GDM1 (cell line): Measurements from ENCODE around the gene MAP3K6.

Experiments
- DNase-seq: peaks from one replicate; lab custom pipeline; 2025; lab: John Stamatoyannopoulos, UW

The MAP3K6 gene

GRCh38 chr1:27356619-27357280 is 10.0 kb downstream of the MAP3K6 start:
- no peak for DNase-seq

- no peak for DNase-seq
Measured at GRCh38 chr1:27356277-27356618, 10.5 kb downstream of the MAP3K6 start.

- no peak for DNase-seq
Measured at GRCh38 chr1:27355683-27356082, 11.1 kb downstream of the MAP3K6 start.

GRCh38 chr1:27353629-27354028 is 13.1 kb downstream of the MAP3K6 start:
- DNase-seq, result no peak

GRCh38 chr1:27353166-27353565 is 13.6 kb downstream of the MAP3K6 start:
- no peak for DNase-seq

DNA sequence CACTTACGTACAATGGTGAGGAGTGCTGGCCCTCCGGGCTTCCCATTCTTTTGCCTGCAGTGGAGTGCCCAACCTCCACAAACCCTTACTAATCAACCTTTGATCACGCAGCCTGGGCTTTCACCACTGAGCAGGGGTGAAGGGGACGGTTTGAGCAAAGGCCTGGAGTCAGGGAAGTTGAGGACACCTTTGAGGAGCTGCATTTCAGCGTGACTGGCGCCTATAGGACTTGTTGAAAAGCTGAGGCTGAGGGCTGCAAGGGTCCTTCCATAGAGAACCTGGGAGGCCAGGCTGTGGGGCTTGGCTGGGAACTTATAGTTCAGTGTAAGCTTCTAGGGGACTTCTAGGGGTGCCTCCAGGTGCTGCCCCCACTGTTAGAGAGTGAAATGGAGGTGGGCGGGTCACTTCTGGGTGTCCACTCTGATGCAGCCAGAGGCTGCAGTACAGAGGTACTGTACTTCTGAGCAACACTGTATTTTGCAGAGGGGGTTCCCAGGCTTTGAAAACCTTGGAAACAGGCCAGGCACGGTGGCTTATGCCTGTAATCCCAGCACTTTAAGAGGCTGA is 15.1 kb downstream of the MAP3K6 start:
- no peak for DNase-seq

- DNase-seq, result no peak
Measured at GRCh38 chr1:27350663-27351540, 15.9 kb downstream of the MAP3K6 start.

DNA sequence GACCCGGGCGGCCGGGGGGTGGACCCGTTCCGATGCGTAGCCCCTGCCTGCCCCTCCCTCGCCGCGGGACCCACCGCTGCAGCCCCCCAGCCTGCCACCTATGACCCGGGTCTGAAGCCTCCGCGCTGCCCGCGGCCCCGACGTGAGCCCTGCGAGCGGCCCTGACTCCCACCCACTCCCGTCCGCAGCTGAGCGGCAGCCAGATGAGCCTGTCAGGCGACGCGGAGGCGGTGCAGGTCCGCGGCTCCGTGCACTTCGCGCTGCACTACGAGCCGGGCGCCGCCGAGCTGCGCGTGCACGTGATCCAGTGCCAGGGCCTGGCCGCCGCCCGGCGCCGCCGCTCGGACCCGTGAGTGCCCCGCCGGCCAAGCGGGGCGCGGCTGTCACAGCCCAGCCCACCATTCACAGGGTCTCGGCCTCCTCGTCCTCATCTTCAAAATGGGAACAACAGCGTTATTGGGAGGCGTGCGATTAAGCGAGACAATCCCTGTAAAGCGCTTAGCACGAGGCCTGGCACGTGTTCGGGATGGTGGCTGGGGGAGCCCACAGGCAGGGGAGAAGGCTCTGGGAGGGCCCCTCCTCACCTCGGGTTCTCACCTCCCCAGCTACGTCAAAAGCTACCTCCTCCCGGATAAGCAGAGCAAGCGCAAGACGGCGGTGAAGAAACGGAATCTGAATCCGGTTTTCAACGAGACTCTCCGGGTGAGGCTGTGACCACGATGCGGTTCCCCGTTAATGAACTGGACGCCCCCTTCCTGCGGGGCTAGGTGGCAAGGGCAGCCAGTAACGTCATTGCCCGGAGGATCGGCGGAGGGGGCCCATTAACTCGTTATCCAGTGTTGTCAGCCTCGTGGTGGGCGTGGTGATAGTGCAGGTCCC is 16.7 kb downstream of the MAP3K6 start:
- no peak for DNase-seq

DNA sequence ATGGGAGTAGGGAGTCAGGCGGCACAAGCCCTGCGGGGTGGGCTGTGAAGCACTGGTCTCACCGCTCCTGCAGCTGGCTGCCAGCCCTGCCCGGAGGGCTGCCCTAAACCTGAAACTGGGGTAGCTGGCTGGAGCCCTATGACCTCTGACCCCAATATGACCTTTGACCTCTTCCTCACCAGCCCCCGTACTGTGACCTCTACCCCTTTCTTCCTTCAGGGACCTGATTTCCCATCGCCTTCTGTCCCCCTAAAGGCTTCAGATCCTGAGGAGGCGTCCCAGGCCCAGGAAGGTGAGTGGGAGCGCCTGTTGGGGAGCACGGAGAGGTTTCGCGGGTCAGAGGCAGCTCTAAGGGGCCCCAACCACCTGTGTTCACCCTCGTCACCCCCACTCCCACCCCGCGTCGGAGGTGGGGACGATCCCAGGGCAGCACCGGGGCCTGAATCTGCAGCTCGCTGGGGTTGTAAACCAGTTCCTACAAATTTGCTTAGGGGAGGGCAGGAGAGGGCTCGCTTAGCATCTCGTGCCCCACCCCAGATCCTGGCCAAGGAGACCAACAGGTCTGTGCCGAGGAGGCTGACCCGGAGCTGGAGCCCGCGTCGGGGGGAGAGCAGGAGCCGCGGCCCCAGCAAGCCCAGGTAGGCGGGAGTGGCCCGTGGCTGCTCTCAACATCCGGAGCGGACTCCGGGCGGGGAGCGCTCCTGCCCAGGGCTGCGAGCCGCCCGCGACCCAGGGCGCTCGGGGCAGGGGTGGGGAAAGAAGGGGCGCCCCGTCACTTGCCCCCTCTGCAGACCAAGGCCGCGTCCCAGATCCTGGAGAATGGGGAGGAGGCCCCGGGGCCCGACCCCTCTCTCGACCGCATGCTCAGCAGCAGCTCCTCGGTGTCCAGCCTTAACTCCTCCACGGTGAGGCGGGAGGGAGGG is 17.6 kb downstream of the MAP3K6 start:
- no peak for DNase-seq

DNA sequence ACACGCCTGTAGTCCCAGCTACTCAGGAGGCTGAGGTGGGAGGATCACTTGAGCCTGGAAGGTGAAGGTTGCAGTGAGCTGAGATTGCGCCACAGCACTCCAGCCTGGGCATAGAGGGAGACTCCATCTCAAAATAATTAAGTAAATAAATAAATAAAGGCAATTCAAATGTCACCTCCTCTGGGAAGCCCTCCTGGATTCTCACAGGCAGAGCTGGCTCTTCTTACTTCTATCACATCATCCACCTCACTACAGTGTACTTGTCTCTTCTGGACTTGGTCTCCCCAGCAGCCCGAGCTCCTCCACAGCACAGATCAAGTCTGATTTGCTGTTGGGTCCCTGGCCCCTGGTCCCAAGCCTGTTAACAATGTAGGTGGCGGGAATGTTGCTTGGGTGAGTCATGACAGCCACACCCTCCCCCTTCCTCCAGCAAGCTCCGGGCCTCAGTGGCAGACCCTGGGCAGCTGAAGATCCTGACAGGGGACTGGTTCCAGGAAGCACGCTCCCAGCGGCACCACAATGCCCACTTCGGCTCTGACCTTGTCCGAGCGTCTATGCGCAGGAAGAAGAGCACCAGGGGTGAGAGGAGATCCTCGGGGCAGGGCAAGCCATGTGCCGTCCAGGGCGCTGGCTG is 19.7 kb downstream of the MAP3K6 start:
- no peak for DNase-seq

DNA sequence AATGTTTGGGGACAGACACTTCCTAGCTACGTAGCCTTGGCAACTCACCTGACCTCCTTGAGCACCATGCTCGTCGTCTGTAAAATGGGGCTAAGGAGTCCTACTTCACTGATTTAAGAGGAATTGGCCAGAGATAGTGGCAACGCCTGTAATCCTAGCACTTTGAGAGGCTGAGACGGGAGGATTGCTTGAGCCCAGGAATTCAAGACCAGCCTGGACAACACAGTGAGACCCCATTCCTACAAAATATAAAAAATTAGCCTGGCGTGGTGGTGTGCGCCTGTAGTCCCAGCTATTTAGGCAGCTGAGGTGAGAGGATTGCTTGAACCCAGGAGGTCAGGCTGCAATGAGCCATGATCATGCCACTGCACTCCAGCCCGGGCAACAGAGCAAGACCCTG is 20.4 kb downstream of the MAP3K6 start:
- DNase-seq, result no peak

- no peak for DNase-seq
Measured at GRCh38 chr1:27345272-27345671, 21.5 kb downstream of the MAP3K6 start.

DNA sequence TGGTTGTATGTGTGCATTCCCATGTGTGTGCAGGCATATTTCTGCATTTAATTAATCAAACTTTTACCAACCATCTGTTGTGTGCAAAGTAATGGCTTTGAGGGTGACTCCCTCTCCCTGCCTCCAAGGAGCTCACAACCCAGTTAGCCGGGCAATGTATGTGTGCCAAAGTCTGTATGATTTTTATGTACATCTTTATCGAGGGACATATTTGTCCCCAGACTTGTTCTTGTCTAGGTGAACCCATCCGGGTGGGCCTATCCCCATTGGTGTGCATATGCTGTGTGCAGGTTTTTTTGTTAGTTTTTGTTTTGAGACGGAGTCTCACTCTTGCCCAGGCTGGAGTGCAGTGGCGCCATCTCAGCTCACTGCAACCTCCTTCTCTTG is 23.1 kb downstream of the MAP3K6 start:
- DNase-seq, result no peak

- DNase-seq, result peak; percentile 92
Measured at GRCh38 chr1:27342778-27343638, 23.8 kb downstream of the MAP3K6 start.

DNA sequence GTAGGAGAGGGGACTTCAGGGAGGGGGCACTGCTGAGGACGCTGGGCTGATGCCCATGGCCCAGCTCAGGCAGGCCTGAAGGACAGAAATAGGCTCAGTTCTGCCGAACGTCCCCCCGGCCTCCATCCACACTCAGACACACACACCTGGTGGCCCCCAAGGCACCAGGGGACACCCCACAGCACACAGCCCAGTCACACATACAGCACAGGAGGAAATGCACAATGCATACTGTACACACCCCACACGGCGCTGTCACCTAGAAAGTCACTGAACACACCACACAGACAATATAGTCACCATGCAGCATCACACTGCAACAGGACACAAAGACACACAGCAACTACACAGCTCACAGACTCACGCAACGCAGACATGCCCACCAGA is 24.4 kb downstream of the MAP3K6 start:
- no peak for DNase-seq

DNA sequence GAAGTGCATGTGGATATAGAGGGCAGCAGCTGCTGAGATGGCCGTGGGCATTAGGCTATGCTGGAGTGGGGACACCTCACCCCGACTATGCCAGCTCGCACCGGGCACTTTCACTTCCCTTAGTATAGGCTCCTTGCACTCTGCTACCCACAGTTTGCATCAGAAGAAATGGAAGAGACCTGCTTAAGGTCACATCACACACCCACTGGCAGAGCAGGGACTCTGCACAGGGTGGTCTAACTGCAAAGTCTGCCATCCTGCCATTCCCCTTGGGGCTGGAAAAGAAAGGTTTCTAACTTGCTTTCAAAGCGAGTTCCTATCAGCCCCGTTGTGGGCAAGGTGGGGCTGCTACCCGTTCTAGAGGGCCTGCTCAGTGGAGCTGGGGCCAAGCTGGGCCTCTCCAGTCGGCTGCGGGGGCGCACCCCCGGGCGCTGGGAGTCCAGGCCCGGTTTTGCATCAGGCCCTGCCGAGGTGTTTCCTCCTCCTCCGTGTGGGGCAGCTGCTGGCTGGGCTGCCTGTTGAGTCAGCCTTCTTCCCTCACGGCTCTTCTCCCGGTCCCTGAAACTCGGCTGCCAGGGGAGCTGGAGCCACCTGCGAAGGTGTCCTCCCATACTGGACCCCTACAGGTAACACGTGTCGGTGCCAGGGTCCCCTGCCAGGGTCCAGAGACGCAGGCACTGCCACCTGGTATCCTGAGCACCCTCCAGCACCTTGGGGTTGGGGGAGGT is 25.1 kb downstream of the MAP3K6 start, which contains the start of gene SYTL1:
Gene SYTL1 (plus strand): TSS at position 498 of the 728 bp plus-strand sequence. CDS start 3,313 bp downstream, outside the sequence.
- DNase-seq, result peak; percentile 82

DNA sequence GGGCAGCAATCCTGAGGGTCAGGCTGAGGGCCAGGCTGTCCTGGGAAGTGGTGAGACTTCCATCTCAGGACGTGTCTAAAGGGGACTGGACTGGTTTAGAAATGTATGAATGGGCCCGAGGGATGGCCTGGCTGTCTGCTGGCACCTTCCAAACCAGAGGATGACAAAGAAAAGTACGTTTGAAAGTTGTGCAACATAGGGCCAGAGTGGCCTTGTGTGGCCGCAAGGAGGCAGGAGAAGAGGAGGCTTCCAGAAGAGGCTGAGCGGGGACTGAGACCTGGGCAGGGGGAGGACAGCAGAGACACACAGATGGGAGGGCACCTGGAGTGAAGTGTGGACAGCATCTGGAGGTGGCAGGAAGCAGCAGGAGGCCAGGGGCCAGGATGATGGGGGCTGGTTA is 27.5 kb downstream of the MAP3K6 start:
- DNase-seq, result no peak

GRCh38 chr1:27338751-27339150 is 28.0 kb downstream of the MAP3K6 start:
- DNase-seq, result no peak

GRCh38 chr1:27336756-27337155 is 30.0 kb downstream of the MAP3K6 start:
- no peak for DNase-seq
